H9 (cell line): ENCODE measurements around the gene C17orf114. TPM values are rescaled to one million over a fixed set of nuclear protein-coding genes. Genes with fewer than 3 reads are reported as not detected.

Experiments used
- DNase-seq: peaks from one replicate; pipeline ENCODE4 v3.0.0-alpha.2; 2017
- H2AFZ ChIP-seq: one replicate; pipeline ENCODE4 v1.6.1; 2013; ENCODE audit warnings: mild to moderate bottlenecking, low read length, control low read depth, moderate library complexity
- H2AK5ac ChIP-seq: 2 replicates; pipeline ENCODE4 v1.6.1; 2013; ENCODE audit warnings: low read length, control low read depth, mixed read lengths; ENCODE audit not compliant: insufficient read length
- H2BK120ac ChIP-seq: one replicate; pipeline ENCODE4 v1.6.1; 2013; ENCODE audit warnings: low read depth, mild to moderate bottlenecking, low read length, control low read depth, inconsistent platforms; ENCODE audit not compliant: poor library complexity, severe bottlenecking
- H2BK12ac ChIP-seq: 2 replicates; pipeline ENCODE4 v1.6.1; 2013; ENCODE audit warnings: low read length, control low read depth, mixed read lengths, low read depth; ENCODE audit not compliant: insufficient read length
- H2BK15ac ChIP-seq: 2 replicates; pipeline ENCODE4 v1.6.1; 2013; ENCODE audit warnings: low read depth, low read length, control low read depth
- H2BK20ac ChIP-seq: one replicate; pipeline ENCODE4 v1.6.1; 2013; ENCODE audit warnings: low read depth, mild to moderate bottlenecking, low read length, control low read depth, inconsistent platforms; ENCODE audit not compliant: poor library complexity, severe bottlenecking
- H2BK5ac ChIP-seq: 2 replicates; pipeline ENCODE4 v1.6.1; 2013; ENCODE audit warnings: low read length, control low read depth, mixed read lengths; ENCODE audit not compliant: insufficient read length
- H3K14ac ChIP-seq: 2 replicates; pipeline ENCODE4 v1.6.1; 2013; ENCODE audit warnings: low read length, control low read depth; ENCODE audit not compliant: insufficient read depth
- H3K18ac ChIP-seq: 2 replicates; pipeline ENCODE4 v1.6.1; 2013; ENCODE audit warnings: low read depth, mild to moderate bottlenecking, mixed read lengths, low read length, control low read depth; ENCODE audit not compliant: insufficient read length
- H3K23ac ChIP-seq: 2 replicates; pipeline ENCODE4 v1.6.1; 2013; ENCODE audit warnings: low read length, control low read depth, mixed read lengths, low read depth; ENCODE audit not compliant: insufficient read length
- H3K23me2 ChIP-seq: 2 replicates; pipeline ENCODE4 v1.6.1; 2013; ENCODE audit warnings: low read depth, mild to moderate bottlenecking, mixed read lengths, low read length, control low read depth; ENCODE audit not compliant: insufficient read length, poor library complexity, severe bottlenecking
- H3K27ac ChIP-seq: 2 replicates; pipeline ENCODE4 v1.5.1; 2013; ENCODE audit warnings: low read length, control low read depth, mixed read lengths, low read depth; ENCODE audit not compliant: insufficient read length
- H3K27me3 ChIP-seq: 2 replicates; pipeline ENCODE4 v1.6.1; 2013; ENCODE audit warnings: low read length, control low read depth, inconsistent platforms; ENCODE audit not compliant: insufficient read depth
- H3K4ac ChIP-seq: 2 replicates; pipeline ENCODE4 v1.6.1; 2013; ENCODE audit warnings: low read depth, mild to moderate bottlenecking, control low read depth, inconsistent platforms, low read length, moderate library complexity
- H3K4me1 ChIP-seq: 2 replicates; pipeline ENCODE4 v1.6.1; 2013; ENCODE audit warnings: low read length, control low read depth, inconsistent platforms; ENCODE audit not compliant: insufficient read depth
- H3K4me2 ChIP-seq: 2 replicates; pipeline ENCODE4 v1.6.1; 2013; ENCODE audit warnings: low read length, control low read depth, mixed read lengths; ENCODE audit not compliant: insufficient read length, insufficient read depth
- H3K56ac ChIP-seq: 2 replicates; pipeline ENCODE4 v1.6.1; 2013; ENCODE audit warnings: low read depth, mild to moderate bottlenecking, mixed read lengths, low read length, control low read depth; ENCODE audit not compliant: insufficient read length
- H3K79me1 ChIP-seq: 2 replicates; pipeline ENCODE4 v1.6.1; 2013; ENCODE audit warnings: low read depth, mild to moderate bottlenecking, moderate library complexity, low read length, control low read depth, inconsistent platforms; ENCODE audit not compliant: insufficient read depth, poor library complexity, severe bottlenecking
- H3K79me2 ChIP-seq: 2 replicates; pipeline ENCODE4 v1.6.1; 2013; ENCODE audit warnings: low read length, control low read depth, inconsistent platforms; ENCODE audit not compliant: insufficient read depth
- H3K9ac ChIP-seq: 2 replicates; pipeline ENCODE4 v1.6.1; 2013; ENCODE audit warnings: low read length, control low read depth, mixed read lengths; ENCODE audit not compliant: insufficient read length; ENCODE audit errors: extremely low read depth
- H3K9me3 ChIP-seq: one replicate; pipeline ENCODE4 v1.6.1; 2013; ENCODE audit warnings: low read depth, low read length, inconsistent platforms; ENCODE audit not compliant: control insufficient read depth
- H3T11ph ChIP-seq: one replicate; pipeline ENCODE4 v1.6.1; 2013; ENCODE audit warnings: mild to moderate bottlenecking, low read length, control low read depth, inconsistent platforms
- H4K20me1 ChIP-seq: one replicate; pipeline ENCODE4 v1.6.1; 2013; ENCODE audit not compliant: control insufficient read depth, insufficient read length, insufficient read depth
- H4K5ac ChIP-seq: 2 replicates; pipeline ENCODE4 v1.6.1; 2013; ENCODE audit warnings: low read depth, mild to moderate bottlenecking, mixed read lengths, low read length, control low read depth; ENCODE audit not compliant: insufficient read length
- H4K8ac ChIP-seq: replicated peaks from 2 replicates; pipeline ENCODE4 v1.6.1; 2013; ENCODE audit warnings: low read length, control low read depth, mixed read lengths, low read depth; ENCODE audit not compliant: insufficient read length
- H4K91ac ChIP-seq: 2 replicates; pipeline ENCODE4 v1.6.1; 2013; ENCODE audit warnings: low read depth, mild to moderate bottlenecking, moderate library complexity, mixed read lengths, low read length, control low read depth; ENCODE audit not compliant: insufficient read length
- H3K27ac Mint-ChIP-seq, 3 experiments: 2 replicates in 2 of 3; 3 replicates in 1 of 3; pipeline ENCODE4 v1.8.0; 2020 to 2021; ENCODE audit warnings: mixed read lengths in 3 of 3, mild to moderate bottlenecking in 1 of 3, moderate library complexity in 1 of 3
- H3K27me3 Mint-ChIP-seq: 2 replicates; pipeline ENCODE4 v1.8.0; 2021; ENCODE audit warnings: low read depth, mild to moderate bottlenecking, moderate library complexity, mixed read lengths
- H3K36me3 Mint-ChIP-seq, 3 experiments: 2 replicates in 2 of 3; 3 replicates in 1 of 3; pipeline ENCODE4 v1.8.0; 2020 to 2021; ENCODE audit warnings: low read depth in 3 of 3, mixed read lengths in 3 of 3; ENCODE audit not compliant: insufficient read depth in 1 of 3
- H3K4me1 Mint-ChIP-seq, 2 experiments: 2 replicates each; pipeline ENCODE4 v1.8.0; 2020; ENCODE audit warnings: mixed read lengths in 2 of 2
- H3K4me3 Mint-ChIP-seq, 2 experiments: 2 replicates in 1 of 2; 3 replicates in 1 of 2; pipeline ENCODE4 v1.8.0; 2020 to 2021; ENCODE audit warnings: mild to moderate bottlenecking in 2 of 2, mixed read lengths in 2 of 2, moderate library complexity in 1 of 2
- H3K9me3 Mint-ChIP-seq, 2 experiments: 2 replicates in 1 of 2; 3 replicates in 1 of 2; pipeline ENCODE4 v1.8.0; 2020; ENCODE audit warnings: mild to moderate bottlenecking in 2 of 2, mixed read lengths in 2 of 2, moderate library complexity in 1 of 2
- WGBS: extraction: QIAGEN DNeasy Blood & Tissue Kit; methylation state at CpG from one replicate; pipeline ENCODE4 v1.1.7; 2013; ENCODE audit warnings: missing lambda C conversion rate, low lambda C conversion rate, mixed read lengths; ENCODE audit not compliant: insufficient read length; ENCODE audit errors: extremely low coverage; 5-methylcytosine and 5-hydroxymethylcytosine counted together
- total RNA-seq: library from RNA; stranded (reverse); gene quantifications from 2 replicates; pipeline ENCODE4 v1.2.1, GENCODE V29; 2021
- TF ChIP-seq, protein P1 (sequence below): fragments of 200-600 bp; sonication (generic); conservative IDR thresholded peaks from 3 replicates; pipeline ENCODE4 v1.8.0; 2021; ENCODE audit warnings: antibody characterized with exemption, mild to moderate bottlenecking

Gene C17orf114

DNA sequence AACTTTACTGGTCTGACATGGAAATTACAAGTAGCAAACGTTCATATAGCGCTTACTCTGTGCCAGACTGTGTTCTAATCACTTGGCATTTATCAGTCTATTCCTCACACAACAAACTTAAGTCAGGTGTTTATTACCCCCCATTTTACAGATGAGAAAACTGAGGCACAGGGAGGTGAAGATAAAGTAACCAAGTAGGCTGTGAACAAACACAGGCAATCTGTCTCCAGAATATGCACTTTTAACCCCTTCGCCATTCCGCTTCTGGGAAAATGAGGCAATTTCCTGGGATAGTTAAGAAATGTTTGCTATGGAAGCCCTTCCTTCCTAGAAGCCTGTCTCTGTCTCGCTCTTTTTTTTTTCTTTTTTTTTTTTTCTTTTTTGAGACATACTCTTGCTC lies 50.2 kb downstream of the C17orf114 start:
- H3K23ac ChIP-seq = no peak overlapping the region
- peaks cover 6% of the 10 kb centered on the region in 2 experiments; a peak in 2 of 4 replicates for H3K4me1 Mint-ChIP-seq
- no peaks in the 10 kb centered on the region for H3K23me2 ChIP-seq
- no peak overlapping the region; a peak in 1 of 7 replicates for H3K27ac Mint-ChIP-seq
- no peaks in the 10 kb centered on the region for H3K79me1 ChIP-seq
- H3K56ac ChIP-seq = no peak overlapping the region
- H3K4ac ChIP-seq = no peak overlapping the region
- H2BK20ac ChIP-seq = no peak overlapping the region
- H2AK5ac ChIP-seq = no peak overlapping the region
- no peak overlapping the region for H4K8ac ChIP-seq
- no peak overlapping the region for H2BK15ac ChIP-seq
- H4K5ac ChIP-seq = no peak overlapping the region
- no peak overlapping the region for H3K9ac ChIP-seq
- no peaks in the 10 kb centered on the region for H3K79me2 ChIP-seq
- H3T11ph ChIP-seq = no peak overlapping the region
- H3K9me3 Mint-ChIP-seq = no peaks in the 10 kb centered on the region
- no peaks in the 10 kb centered on the region for H3K36me3 Mint-ChIP-seq
- TF ChIP-seq, protein P1, sequence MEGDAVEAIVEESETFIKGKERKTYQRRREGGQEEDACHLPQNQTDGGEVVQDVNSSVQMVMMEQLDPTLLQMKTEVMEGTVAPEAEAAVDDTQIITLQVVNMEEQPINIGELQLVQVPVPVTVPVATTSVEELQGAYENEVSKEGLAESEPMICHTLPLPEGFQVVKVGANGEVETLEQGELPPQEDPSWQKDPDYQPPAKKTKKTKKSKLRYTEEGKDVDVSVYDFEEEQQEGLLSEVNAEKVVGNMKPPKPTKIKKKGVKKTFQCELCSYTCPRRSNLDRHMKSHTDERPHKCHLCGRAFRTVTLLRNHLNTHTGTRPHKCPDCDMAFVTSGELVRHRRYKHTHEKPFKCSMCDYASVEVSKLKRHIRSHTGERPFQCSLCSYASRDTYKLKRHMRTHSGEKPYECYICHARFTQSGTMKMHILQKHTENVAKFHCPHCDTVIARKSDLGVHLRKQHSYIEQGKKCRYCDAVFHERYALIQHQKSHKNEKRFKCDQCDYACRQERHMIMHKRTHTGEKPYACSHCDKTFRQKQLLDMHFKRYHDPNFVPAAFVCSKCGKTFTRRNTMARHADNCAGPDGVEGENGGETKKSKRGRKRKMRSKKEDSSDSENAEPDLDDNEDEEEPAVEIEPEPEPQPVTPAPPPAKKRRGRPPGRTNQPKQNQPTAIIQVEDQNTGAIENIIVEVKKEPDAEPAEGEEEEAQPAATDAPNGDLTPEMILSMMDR = no peak
- no peak overlapping the region for H4K91ac ChIP-seq
- H2BK120ac ChIP-seq = no peak overlapping the region
- H3K9me3 ChIP-seq = no peaks in the 10 kb centered on the region
- no peak overlapping the region for H2BK12ac ChIP-seq
- DNase-seq = no peak
- no peaks in the 10 kb centered on the region; the same call in 1 of the 2 replicates for H3K27me3 ChIP-seq
- no peak overlapping the region for H2AFZ ChIP-seq
- no peak overlapping the region for H3K4me2 ChIP-seq
- no peak overlapping the region for H3K18ac ChIP-seq
- no peaks in the 10 kb centered on the region for H4K20me1 ChIP-seq
- H2BK5ac ChIP-seq = no peak overlapping the region
- WGBS = no CpG with 5 or more reads among the region's 5 CpGs
- H3K27me3 Mint-ChIP-seq = peaks cover 55% of the 10 kb centered on the region
- H3K4me3 Mint-ChIP-seq = no peak overlapping the region
- H3K27ac ChIP-seq = no peak overlapping the region
- no peak overlapping the region for H3K14ac ChIP-seq
- H3K4me1 ChIP-seq = no peaks in the 10 kb centered on the region

Other genes with a start within 250 kb of the C17orf114 start
- 177 and 181 TPM in 2 replicates for gene MYBBP1A, start 246.9 kb downstream of the C17orf114 start, total RNA-seq
- 0.13 and 0.17 TPM in 2 replicates for gene GGT6, start 241.8 kb downstream of the C17orf114 start, total RNA-seq
- 0.77 and 1.6 TPM in 2 replicates for gene SMTNL2, start 217.8 kb downstream of the C17orf114 start, total RNA-seq
- 0.31 and 0.39 TPM in 2 replicates for gene ALOX15, start 160.7 kb downstream of the C17orf114 start, total RNA-seq
- 148 and 154 TPM in 2 replicates for gene PELP1, start 98.2 kb downstream of the C17orf114 start, total RNA-seq
- gene ARRB2, start 91.7 kb downstream of the C17orf114 start, total RNA-seq = 75.3 and 81.1 TPM in 2 replicates
- gene MED11, start 70.9 kb downstream of the C17orf114 start, total RNA-seq = 17.5 and 19.5 TPM in 2 replicates
- 0.42 and 0.44 TPM in 2 replicates for gene ZMYND15, start 62.5 kb downstream of the C17orf114 start, total RNA-seq
- gene CXCL16, start 62.4 kb downstream of the C17orf114 start, total RNA-seq = 4.2 and 4.5 TPM in 2 replicates
- gene TM4SF5, start 30.4 kb downstream of the C17orf114 start, total RNA-seq = not detected in 2 replicates
- gene VMO1, start 16.0 kb downstream of the C17orf114 start, total RNA-seq = 0.31 TPM in 1 of 2 replicates, not detected in the other
- gene GLTPD2, start 13.4 kb downstream of the C17orf114 start, total RNA-seq = not detected in 2 replicates
- gene PSMB6, start 6.2 kb downstream of the C17orf114 start, total RNA-seq = 244 and 247 TPM in 2 replicates
- gene PLD2, start 4.8 kb upstream of the C17orf114 start, total RNA-seq = 63.3 and 66.6 TPM in 2 replicates
- 64.3 and 68.8 TPM in 2 replicates for gene MINK1, start 31.0 kb upstream of the C17orf114 start, total RNA-seq
- gene C17orf107, start 97.2 kb upstream of the C17orf114 start, total RNA-seq = 4.0 and 4.4 TPM in 2 replicates
- gene CHRNE, start 100.8 kb upstream of the C17orf114 start, total RNA-seq = 0.31 and 0.61 TPM in 2 replicates
- not detected in 2 replicates for gene GP1BA, start 129.9 kb upstream of the C17orf114 start, total RNA-seq
- gene SLC25A11, start 137.7 kb upstream of the C17orf114 start, total RNA-seq = 74.9 and 80.6 TPM in 2 replicates
- 134 and 135 TPM in 2 replicates for gene RNF167, start 137.9 kb upstream of the C17orf114 start, total RNA-seq
- 1,149 and 1,217 TPM in 2 replicates for gene PFN1, start 146.2 kb upstream of the C17orf114 start, total RNA-seq
- gene ENO3, start 148.8 kb upstream of the C17orf114 start, total RNA-seq = 20.7 and 25.4 TPM in 2 replicates
- gene SPAG7, start 165.5 kb upstream of the C17orf114 start, total RNA-seq = 102 and 105 TPM in 2 replicates
- 13.7 and 15.6 TPM in 2 replicates for gene CAMTA2, start 185.3 kb upstream of the C17orf114 start, total RNA-seq
- 1.3 and 1.5 TPM in 2 replicates for gene INCA1, start 195.2 kb upstream of the C17orf114 start, total RNA-seq
- gene KIF1C, start 195.6 kb upstream of the C17orf114 start, total RNA-seq = 85.6 and 87.3 TPM in 2 replicates
- gene SLC52A1, start 233.1 kb upstream of the C17orf114 start, total RNA-seq = 0.15 and 0.17 TPM in 2 replicates